Osteoblast (primary cell): ENCODE data around the gene TEPSIN. TPM values are rescaled to one million over a fixed set of nuclear protein-coding genes. Genes with fewer than 3 reads are reported as not detected.

ENCODE experiments used
- DNase-seq: peaks from one replicate; pipeline ENCODE4 v3.0.0; 2011; ENCODE audit warnings: low spot score, mixed read lengths; ENCODE audit not compliant: insufficient read length; ENCODE audit errors: missing footprints
- H2AFZ ChIP-seq: 2 replicates; pipeline ENCODE4 v1.6.0; 2011; ENCODE audit warnings: mild to moderate bottlenecking, low read length
- H3K27ac ChIP-seq: 2 replicates; pipeline ENCODE4 v1.5.1; 2011; ENCODE audit warnings: mild to moderate bottlenecking, low read depth, low read length, moderate library complexity
- H3K27me3 ChIP-seq: 2 replicates; pipeline ENCODE4 v1.6.0; 2012; ENCODE audit warnings: mild to moderate bottlenecking, control low read depth, inconsistent platforms, low read length, moderate library complexity; ENCODE audit not compliant: insufficient read depth
- H3K36me3 ChIP-seq: 2 replicates; pipeline ENCODE4 v1.5.1; 2011; ENCODE audit warnings: mild to moderate bottlenecking, low read length, control low read depth, moderate library complexity; ENCODE audit not compliant: insufficient read depth
- H3K4me1 ChIP-seq: 2 replicates; pipeline ENCODE4 v1.5.1; 2011; ENCODE audit warnings: mild to moderate bottlenecking, low read length, control low read depth, moderate library complexity; ENCODE audit not compliant: insufficient read depth
- H3K4me2 ChIP-seq: 2 replicates; pipeline ENCODE4 v1.6.0; 2011; ENCODE audit warnings: mild to moderate bottlenecking, low read length; ENCODE audit not compliant: insufficient read depth
- H3K4me3 ChIP-seq: fragments of 200-600 bp; sonication (generic); 3 replicates; pipeline ENCODE4 v1.5.1; 2012; ENCODE audit warnings: mild to moderate bottlenecking, low read length, inconsistent platforms; ENCODE audit not compliant: insufficient read depth
- H3K79me2 ChIP-seq: 2 replicates; pipeline ENCODE4 v1.6.0; 2012; ENCODE audit warnings: mild to moderate bottlenecking, low read length, control low read depth, inconsistent platforms; ENCODE audit not compliant: insufficient read depth
- H3K9me3 ChIP-seq: 2 replicates; pipeline ENCODE4 v1.5.1; 2011; ENCODE audit warnings: low read depth, low read length, control low read depth
- H4K20me1 ChIP-seq: 2 replicates; pipeline ENCODE4 v1.6.0; 2012; ENCODE audit warnings: mild to moderate bottlenecking, low read length, control low read depth; ENCODE audit not compliant: insufficient read depth
- total RNA-seq: library from RNA; depleted of rRNA; stranded (reverse); fragments of >200 nt; gene quantifications from 2 replicates; pipeline ENCODE4 v1.2.3, GENCODE V29; 2012
- TF ChIP-seq, protein P1 (sequence below): IDR thresholded peaks from 2 replicates; pipeline ENCODE4 v1.5.1; 2011; ENCODE audit warnings: mild to moderate bottlenecking, low read depth, low read length, moderate library complexity; ENCODE audit errors: extremely low read depth

Gene TEPSIN
- total RNA-seq, 1 donor: 16.6 TPM

DNA sequence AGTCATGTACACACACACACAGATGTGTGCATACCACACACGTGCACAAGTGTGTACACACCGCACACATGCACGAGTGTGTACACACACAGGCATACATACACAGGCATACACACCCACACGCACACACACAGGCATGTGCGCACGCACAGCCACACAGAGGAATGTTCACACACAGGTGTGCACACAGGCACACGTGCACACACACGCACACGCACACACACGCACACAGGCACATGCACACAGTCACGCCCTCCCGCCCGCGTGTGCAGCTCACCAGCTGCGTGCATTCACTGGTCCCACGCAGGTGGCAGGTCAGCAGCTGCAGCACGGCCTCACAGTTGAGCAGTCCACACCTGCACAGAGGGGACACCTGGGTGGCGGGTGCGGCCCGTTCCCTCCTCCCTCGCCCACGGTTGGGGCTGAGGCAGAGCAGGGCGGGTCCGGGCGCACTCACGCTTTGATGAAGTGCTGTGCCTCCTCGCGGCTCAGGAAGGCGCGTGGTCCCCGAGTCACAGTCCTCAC, 7.7 kb downstream of the TEPSIN start:
- H3K4me2 ChIP-seq: no peak overlapping the region
- DNase-seq: no peak
- peaks cover 14% of the 10 kb centered on the region for H3K36me3 ChIP-seq
- H3K27ac ChIP-seq: no peak overlapping the region
- TF ChIP-seq, protein P1, sequence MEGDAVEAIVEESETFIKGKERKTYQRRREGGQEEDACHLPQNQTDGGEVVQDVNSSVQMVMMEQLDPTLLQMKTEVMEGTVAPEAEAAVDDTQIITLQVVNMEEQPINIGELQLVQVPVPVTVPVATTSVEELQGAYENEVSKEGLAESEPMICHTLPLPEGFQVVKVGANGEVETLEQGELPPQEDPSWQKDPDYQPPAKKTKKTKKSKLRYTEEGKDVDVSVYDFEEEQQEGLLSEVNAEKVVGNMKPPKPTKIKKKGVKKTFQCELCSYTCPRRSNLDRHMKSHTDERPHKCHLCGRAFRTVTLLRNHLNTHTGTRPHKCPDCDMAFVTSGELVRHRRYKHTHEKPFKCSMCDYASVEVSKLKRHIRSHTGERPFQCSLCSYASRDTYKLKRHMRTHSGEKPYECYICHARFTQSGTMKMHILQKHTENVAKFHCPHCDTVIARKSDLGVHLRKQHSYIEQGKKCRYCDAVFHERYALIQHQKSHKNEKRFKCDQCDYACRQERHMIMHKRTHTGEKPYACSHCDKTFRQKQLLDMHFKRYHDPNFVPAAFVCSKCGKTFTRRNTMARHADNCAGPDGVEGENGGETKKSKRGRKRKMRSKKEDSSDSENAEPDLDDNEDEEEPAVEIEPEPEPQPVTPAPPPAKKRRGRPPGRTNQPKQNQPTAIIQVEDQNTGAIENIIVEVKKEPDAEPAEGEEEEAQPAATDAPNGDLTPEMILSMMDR: no peak
- H3K4me1 ChIP-seq: no peaks in the 10 kb centered on the region
- H4K20me1 ChIP-seq: peaks cover 7% of the 10 kb centered on the region
- H3K9me3 ChIP-seq: no peaks in the 10 kb centered on the region
- H3K79me2 ChIP-seq: peaks cover 14% of the 10 kb centered on the region
- no peak overlapping the region for H2AFZ ChIP-seq
- H3K4me3 ChIP-seq: no peak overlapping the region
- no peaks in the 10 kb centered on the region for H3K27me3 ChIP-seq

DNA sequence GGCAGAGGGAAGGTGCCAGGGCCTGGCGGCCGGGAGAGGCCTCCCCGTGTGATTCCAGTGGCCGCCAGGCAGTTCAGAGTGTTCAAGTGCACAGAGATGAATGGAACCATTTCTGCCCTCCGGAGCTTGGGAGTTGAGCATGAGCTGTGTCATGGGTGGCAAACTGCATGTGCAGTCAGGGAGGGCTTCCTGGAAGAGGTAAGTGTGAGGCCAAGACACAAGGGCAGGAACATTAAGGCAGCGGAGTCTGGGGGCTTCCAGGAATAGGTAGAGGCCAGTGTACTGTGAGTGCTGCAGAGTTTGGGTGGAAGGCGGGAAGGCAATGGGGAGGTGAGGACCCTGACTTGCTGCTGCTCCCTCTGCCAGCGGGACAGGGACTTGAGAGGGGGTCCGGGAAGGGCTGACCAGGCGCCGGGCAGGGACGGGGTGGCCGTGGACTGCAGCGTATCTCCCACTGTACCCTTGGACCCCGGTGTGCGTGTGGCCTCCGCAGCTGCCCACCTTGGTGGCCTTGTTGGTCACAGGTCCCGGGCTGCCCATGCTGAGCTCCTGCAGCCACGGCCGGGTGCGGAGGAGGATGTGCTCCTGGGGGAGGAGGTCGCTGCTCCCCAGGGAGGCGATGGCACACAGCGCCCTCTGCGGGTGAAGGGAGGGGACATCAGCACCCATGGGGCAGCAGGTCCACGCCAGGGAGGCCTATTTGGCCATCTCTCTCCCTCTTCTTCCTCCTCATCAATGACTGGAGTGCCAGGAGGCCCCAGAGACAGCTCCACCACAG, 8.6 kb downstream of the TEPSIN start:
- H3K36me3 ChIP-seq: peaks cover 14% of the 10 kb centered on the region
- no peak overlapping the region for H2AFZ ChIP-seq

DNA sequence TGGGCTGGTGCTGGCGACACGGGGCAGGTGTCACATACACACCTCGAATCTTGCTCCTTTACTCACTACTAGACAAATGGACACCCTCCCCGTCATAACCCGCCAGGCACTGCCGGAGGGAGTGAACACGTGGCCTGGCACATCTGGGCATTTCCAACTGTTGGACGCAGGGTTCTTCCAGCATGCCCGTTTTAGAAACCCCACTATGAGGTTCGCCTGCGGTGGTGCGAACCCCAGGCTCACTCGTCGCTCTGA, 9.3 kb downstream of the TEPSIN start:
- no peak overlapping the region for H3K4me3 ChIP-seq
- no peak for DNase-seq
- H3K9me3 ChIP-seq: no peaks in the 10 kb centered on the region
- no peaks in the 10 kb centered on the region for H3K27me3 ChIP-seq
- H3K4me1 ChIP-seq: no peaks in the 10 kb centered on the region
- TF ChIP-seq, protein P1: no peak
- H3K36me3 ChIP-seq: peaks cover 14% of the 10 kb centered on the region
- H3K27ac ChIP-seq: no peak overlapping the region
- H4K20me1 ChIP-seq: peaks cover 3% of the 10 kb centered on the region
- H2AFZ ChIP-seq: no peak overlapping the region
- no peaks in the 10 kb centered on the region for H3K79me2 ChIP-seq
- H3K4me2 ChIP-seq: no peak overlapping the region

More for the DNA sequence above, 8.6 kb downstream of the TEPSIN start:
- Histone ChIP-seq H3K4me1 (no peaks in the 10 kb centered on the region), H3K9me3 (no peaks in the 10 kb centered on the region), H3K27ac (no peak overlapping the region), H4K20me1 (peaks cover 3% of the 10 kb centered on the region), H3K79me2 (peaks cover 4% of the 10 kb centered on the region), H3K4me2 (no peak overlapping the region), H3K4me3 (no peak overlapping the region), H3K27me3 (no peaks in the 10 kb centered on the region)
- DNase-seq: peak; percentile 78
- TF ChIP-seq, protein P1: no peak

DNA sequence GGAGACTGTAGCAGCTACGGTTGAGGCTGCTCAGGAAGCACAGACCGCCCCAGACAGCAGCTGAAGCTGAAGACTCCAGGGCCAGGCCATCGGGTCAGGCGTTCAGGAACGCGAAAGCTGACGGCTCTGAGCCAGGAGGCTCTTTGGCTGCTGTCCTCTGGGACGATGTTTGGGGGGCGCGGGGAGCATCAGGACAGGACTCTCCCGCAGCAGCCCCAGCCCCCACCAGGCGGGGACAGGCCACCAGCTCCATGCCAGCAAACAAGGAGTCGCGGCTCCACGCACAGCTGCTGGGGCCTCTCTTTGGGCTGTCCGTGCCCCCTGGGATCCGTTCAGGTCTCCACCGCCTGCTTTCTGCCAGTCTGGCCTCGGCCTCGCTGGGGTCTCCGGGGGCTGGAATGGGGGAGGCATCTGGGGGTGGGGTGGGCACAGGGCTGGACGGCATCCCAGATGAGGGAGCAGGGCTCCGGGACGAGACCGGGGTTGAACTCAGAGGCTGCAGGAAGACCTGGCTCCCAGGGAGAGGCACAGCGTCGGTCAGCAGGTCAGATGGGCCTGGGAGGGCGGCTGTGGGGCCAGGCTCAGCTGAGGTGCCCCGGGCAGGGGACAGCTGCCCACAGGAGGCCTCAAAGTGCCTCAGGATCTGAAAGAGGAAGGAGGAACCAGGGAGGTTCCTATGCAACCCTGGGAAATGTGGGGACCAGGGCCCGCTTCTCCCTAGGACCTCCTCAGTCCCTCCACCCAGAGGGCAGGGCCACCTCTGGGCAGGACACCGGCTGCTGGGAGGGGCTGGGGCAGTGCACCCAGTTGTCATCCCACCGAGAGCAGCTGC, 9.8 kb downstream of the TEPSIN start:
- peaks cover 14% of the 10 kb centered on the region for H3K36me3 ChIP-seq
- H4K20me1 ChIP-seq: peaks cover 3% of the 10 kb centered on the region
- H3K9me3 ChIP-seq: no peaks in the 10 kb centered on the region
- no peaks in the 10 kb centered on the region for H3K27me3 ChIP-seq
- peak; percentile 67 for DNase-seq
- TF ChIP-seq, protein P1: no peak
- no peak overlapping the region for H2AFZ ChIP-seq
- no peak overlapping the region for H3K4me3 ChIP-seq
- no peak overlapping the region for H3K4me2 ChIP-seq
- no peaks in the 10 kb centered on the region for H3K79me2 ChIP-seq
- no peak overlapping the region for H3K27ac ChIP-seq
- H3K4me1 ChIP-seq: no peaks in the 10 kb centered on the region
